Stimulated activated CD4-positive, alpha-beta T cell treated with anti-CD3 and anti-CD28 coated beads, TNF-alpha, amount 100 ng/mL, for 24 hours (primary cell): ENCODE data around the gene NLGN2.
A peak's percentile ranks its signal among the peaks of the same experiment; 100 is the strongest.

ENCODE experiments used
- DNase-seq, 3 experiments: peaks; one replicate each; pipeline ENCODE4 v3.0.0-alpha.2; 2020; ENCODE audit warnings: low read depth in 3 of 3

The NLGN2 gene

GRCh38 chr17:7413346-7413985 is 5.8 kb downstream of the NLGN2 start:
- no peak for DNase-seq

GRCh38 chr17:7414837-7415236 is 7.2 kb downstream of the NLGN2 start:
- DNase-seq, result no peak

- no peak for DNase-seq
These were observed 8.1 kb downstream of the NLGN2 start for GRCh38 chr17:7415784-7416183.

- no peak for DNase-seq
These were observed 8.7 kb downstream of the NLGN2 start for GRCh38 chr17:7416323-7416722.

- no peak for DNase-seq
These were observed 9.5 kb downstream of the NLGN2 start for GRCh38 chr17:7417056-7417655.

GRCh38 chr17:7418472-7419152 is 11.0 kb downstream of the NLGN2 start:
- DNase-seq, result no peak

GRCh38 chr17:7419819-7420610 is 12.4 kb downstream of the NLGN2 start, which contains the start of gene SPEM1:
Gene SPEM1 (plus strand): TSS chr17:7420324. CDS start chr17:7420385, 61 bp downstream.
- DNase-seq, result no peak

GRCh38 chr17:7421186-7421585 is 13.5 kb downstream of the NLGN2 start:
- no peak for DNase-seq

- no peak for DNase-seq
These were observed 16.0 kb downstream of the NLGN2 start for GRCh38 chr17:7423679-7424078.

GRCh38 chr17:7425316-7425715 is 17.7 kb downstream of the NLGN2 start, which contains the start of gene SPEM2:
Gene SPEM2 (plus strand): TSS chr17:7425616. CDS start chr17:7425689, 73 bp downstream.
- DNase-seq, result no peak

- no peak for DNase-seq
These were observed 18.1 kb downstream of the NLGN2 start for GRCh38 chr17:7425756-7426155.

GRCh38 chr17:7426203-7426863 is 18.7 kb downstream of the NLGN2 start:
- no peak for DNase-seq

GRCh38 chr17:7426896-7427489 is 19.3 kb downstream of the NLGN2 start:
- DNase-seq, result no peak

- no peak for DNase-seq
These were observed 19.9 kb downstream of the NLGN2 start for GRCh38 chr17:7427549-7427948.

- no peak for DNase-seq
These were observed 20.9 kb downstream of the NLGN2 start, which contains the start of gene SPEM3 for GRCh38 chr17:7428557-7428956. Gene SPEM3 (plus strand): TSS chr17:7428857. CDS start chr17:7428903, 46 bp downstream.

GRCh38 chr17:7429722-7430121 is 22.1 kb downstream of the NLGN2 start:
- no peak for DNase-seq

GRCh38 chr17:7431231-7431630 is 23.6 kb downstream of the NLGN2 start:
- DNase-seq, result no peak

- no peak for DNase-seq
These were observed 24.7 kb downstream of the NLGN2 start for GRCh38 chr17:7432296-7432695.

- DNase-seq, result peak in 2 of 3 experiments; percentile 24 to 62
These were observed 28.3 kb downstream of the NLGN2 start for GRCh38 chr17:7435676-7436555.
